Body of pancreas (tissue), 4 donors: ENCODE results near the gene CMTM3.

Experiments
- CTCF ChIP-seq, 7 experiments: fragments of 450-650 bp in 4 of 7; fragments of 200-600 bp in 3 of 7; sonication (generic) in 3 of 7; IDR thresholded peaks; one replicate each; pipeline ENCODE4 v1.5.1; 2016 to 2019; ENCODE audit warnings: antibody characterized with exemption in 7 of 7
- POLR2A ChIP-seq, 3 donors: fragments of 450-650 bp; IDR thresholded peaks; one replicate each; pipeline ENCODE4 v1.6.1; 2016; ENCODE audit warnings: antibody characterized with exemption in 3 of 3, mild to moderate bottlenecking in 2 of 3

- TF ChIP-seq CTCF (IDR thresholded peaks at IDR 0.05) (no peak), POLR2A (IDR thresholded peaks at IDR 0.05) (no peak)
Measured at GRCh38 chr16:66634527-66635196, 30.2 kb downstream of the CMTM3 start.
